Thyroid gland (tissue), 4 donors: Measurements from ENCODE around the gene LZIC. TPM values are rescaled to one million over a fixed set of nuclear protein-coding genes. Genes with fewer than 3 reads are reported as not detected.
A peak's percentile ranks its signal among the peaks of the same experiment; 100 is the strongest.
"Not testable (repeated sequence)": the region's sequence is repeated elsewhere in the genome, so short reads cannot be mapped to it uniquely, and the experiment has no call there.

Experiments used
- DNase-seq, 2 donors: peaks; one replicate each; pipeline ENCODE4 v3.0.0-alpha.2; 2019
- H3K27ac ChIP-seq, 3 donors: fragments of 200-600 bp; sonication (generic); 1 replicate in 2 of 3; 2 replicates in 1 of 3; pipeline ENCODE4 v1.5.1; 2016 to 2019; ENCODE audit warnings: mild to moderate bottlenecking in 1 of 3, moderate library complexity in 1 of 3
- H3K27me3 ChIP-seq: fragments of 200-600 bp; sonication (generic); one replicate; pipeline ENCODE4 v1.5.1; 2019
- H3K36me3 ChIP-seq, 2 donors: fragments of 200-600 bp; sonication (generic); one replicate each; pipeline ENCODE4 v1.5.1; 2016 to 2019
- H3K4me1 ChIP-seq, 2 donors: fragments of 200-600 bp; sonication (generic); one replicate each; pipeline ENCODE4 v1.5.1; 2017 to 2019
- H3K4me3 ChIP-seq, 3 donors: fragments of 200-600 bp; sonication (generic); replicated peaks in 1 of 3; 1 replicate in 2 of 3; 2 replicates in 1 of 3; pipeline ENCODE4 v1.5.1; 2016; ENCODE audit warnings: mild to moderate bottlenecking in 1 of 3
- H3K9me3 ChIP-seq: fragments of 200-600 bp; sonication (generic); one replicate; pipeline ENCODE4 v1.5.1; 2017
- CTCF ChIP-seq, 6 experiments: fragments of 200-600 bp in 3 of 6; fragments of 450-650 bp in 3 of 6; sonication (generic) in 3 of 6; IDR thresholded peaks; one replicate each; pipeline ENCODE4 v1.5.1; 2016 to 2019; ENCODE audit warnings: antibody characterized with exemption in 6 of 6, mild to moderate bottlenecking in 2 of 6, inconsistent platforms in 1 of 6, moderate library complexity in 1 of 6
- POLR2A ChIP-seq, 2 donors: fragments of 450-650 bp; IDR thresholded peaks; one replicate each; pipeline ENCODE4 v1.6.1; 2017; ENCODE audit warnings: antibody characterized with exemption in 2 of 2, mild to moderate bottlenecking in 2 of 2, moderate library complexity in 1 of 2
- WGBS, 2 donors: methylation state at CpG; one replicate each; pipeline ENCODE4 v1.1.5; 2017; 5-methylcytosine and 5-hydroxymethylcytosine counted together
- intact Hi-C: fragments of 100-400 bp; cut with DNase I; formaldehyde crosslinking; loops from one replicate; pipeline ENCODE4 v1.15.1; 2023
- total RNA-seq, 4 donors: library from RNA; depleted of rRNA; stranded (reverse); fragments of >200 nt; gene quantifications; one replicate each; pipeline ENCODE4 v1.2.3, GENCODE V29; 2016

The LZIC gene
- total RNA-seq, 4 donors from 2014 or later = 23.0 to 42.7 (median 34.1) TPM

GRCh38 chr1:9917901-9918300, 25.3 kb downstream of the LZIC start:
- Histone ChIP-seq H3K27ac (no peak overlapping the region), H3K27me3 (no peaks in the 10 kb centered on the region), H3K4me3 (no peak overlapping the region), H3K4me1 (peaks cover 0 to 18% of the 10 kb centered on the region in 2 donors), H3K9me3 (no peaks in the 10 kb centered on the region), H3K36me3 (no peaks in the 10 kb centered on the region)
- no peak for TF ChIP-seq CTCF (IDR thresholded peaks at IDR 0.05)
- TF ChIP-seq POLR2A (IDR thresholded peaks at IDR 0.05) = no peak
- DNase-seq = no peak
- intact Hi-C loops = no loop called here
- WGBS, 2 donors = 89 to 98% methylated on average over 1 of the region's 1 CpG

- peaks cover 0 to 14% of the 10 kb centered on the region in 2 donors for H3K4me1 ChIP-seq
- intact Hi-C loops, H3K4me3 ChIP-seq, H3K27me3 ChIP-seq, H3K27ac ChIP-seq, H3K36me3 ChIP-seq, DNase-seq, H3K9me3 ChIP-seq: not testable (repeated sequence)
- 87 to 100% methylated on average over 3 of the region's 3 CpGs for WGBS, 2 donors
These were observed 25.7 kb downstream of the LZIC start for GRCh38 chr1:9917495-9917894.

- H3K4me1 ChIP-seq = peaks cover 1 to 7% of the 10 kb centered on the region in 2 donors
- no peak overlapping the region for H3K4me3 ChIP-seq
- intact Hi-C loops = no loop called here
- no peaks in the 10 kb centered on the region for H3K9me3 ChIP-seq
- H3K27me3 ChIP-seq = no peaks in the 10 kb centered on the region
- TF ChIP-seq POLR2A (IDR thresholded peaks at IDR 0.05) (no peak), CTCF (IDR thresholded peaks at IDR 0.05) (no peak)
- no peaks in the 10 kb centered on the region for H3K36me3 ChIP-seq
- H3K27ac ChIP-seq = no peak overlapping the region
- WGBS, 2 donors = 88 to 96% methylated on average over 2 of the region's 2 CpGs
- no peak for DNase-seq
These were observed 26.7 kb downstream of the LZIC start for GRCh38 chr1:9916452-9916851.

GRCh38 chr1:9914610-9914937, 28.6 kb downstream of the LZIC start:
- no peak for DNase-seq
- TF ChIP-seq POLR2A (IDR thresholded peaks at IDR 0.05) (no peak), CTCF (IDR thresholded peaks at IDR 0.05) (peak in 1 of 6 experiments; percentile 29)
- H3K27ac ChIP-seq = no peak overlapping the region
- 89 to 91% methylated on average over 2 of the region's 2 CpGs for WGBS, 2 donors
- H3K4me3 ChIP-seq = no peak overlapping the region
- H3K27me3 ChIP-seq = no peaks in the 10 kb centered on the region
- no peaks in the 10 kb centered on the region for H3K36me3 ChIP-seq
- intact Hi-C loops = no loop called here
- H3K9me3 ChIP-seq = no peaks in the 10 kb centered on the region
- peaks cover 7 to 8% of the 10 kb centered on the region in 2 donors for H3K4me1 ChIP-seq

- intact Hi-C loops = no loop called here
- no peak for DNase-seq
- Histone ChIP-seq H3K9me3 (no peaks in the 10 kb centered on the region), H3K36me3 (no peaks in the 10 kb centered on the region), H3K4me3 (no peak overlapping the region), H3K27me3 (no peaks in the 10 kb centered on the region), H3K27ac (no peak overlapping the region), H3K4me1 (peaks cover 17 to 20% of the 10 kb centered on the region in 2 donors)
- TF ChIP-seq POLR2A (IDR thresholded peaks at IDR 0.05) (no peak), CTCF (IDR thresholded peaks at IDR 0.05) (no peak)
- 79% methylated on average over 12 of the region's 12 CpGs for WGBS, 2 donors
These were observed 30.8 kb downstream of the LZIC start for GRCh38 chr1:9912264-9912936.
